A673 (cell line): ENCODE measurements around the gene FRMD4A.

Source experiments
- CTCF ChIP-seq: fragments of 300-800, 200-600 bp; sonication (generic); conservative IDR thresholded peaks from 2 replicates; pipeline ENCODE4 v1.5.1; 2017; ENCODE audit warnings: low read depth, mild to moderate bottlenecking, antibody characterized with exemption, low read length, moderate library complexity, mixed read lengths
- EZH2 ChIP-seq: fragments of 200-600 bp; sonication (generic); IDR thresholded peaks from 2 replicates; pipeline ENCODE4 v1.6.1; 2017; ENCODE audit warnings: borderline replicate concordance, low read depth, mild to moderate bottlenecking, mixed read lengths, antibody characterized with exemption, low read length; ENCODE audit not compliant: poor library complexity, severe bottlenecking

GRCh38 chr10:13621931-13622330, 708.8 kb downstream of the FRMD4A start:
- TF ChIP-seq CTCF = no peak
- no peak for TF ChIP-seq EZH2
